NCI-H1417 treated with DMSO at 0.1 percent for 48 hours (cell line): ENCODE results near the gene SLC23A3.
A peak's percentile ranks its signal among the peaks of the same experiment; 100 is the strongest.
"Not testable (repeated sequence)": the region's sequence is repeated elsewhere in the genome, so short reads cannot be mapped to it uniquely, and the experiment has no call there.

Source experiments
- DNase-seq: peaks from one replicate; lab custom pipeline; 2025; lab: John Stamatoyannopoulos, UW

Gene SLC23A3

GRCh38 chr2:219205165-219205538, 35.3 kb upstream of the SLC23A3 start:
- DNase-seq: no peak

- no peak for DNase-seq
Measured at GRCh38 chr2:219204425-219205164, 34.8 kb upstream of the SLC23A3 start.

- DNase-seq: not testable (repeated sequence)
Measured at GRCh38 chr2:219201331-219201730, 31.5 kb upstream of the SLC23A3 start.

- DNase-seq: not testable (repeated sequence)
Measured at GRCh38 chr2:219200502-219201326, 30.9 kb upstream of the SLC23A3 start.

- no peak for DNase-seq
Measured at GRCh38 chr2:219199470-219200211, 29.8 kb upstream of the SLC23A3 start.

GRCh38 chr2:219198974-219199373, 29.1 kb upstream of the SLC23A3 start:
- DNase-seq: no peak

- no peak for DNase-seq
Measured at GRCh38 chr2:219197388-219197787, 27.6 kb upstream of the SLC23A3 start.

- no peak for DNase-seq
Measured at GRCh38 chr2:219186754-219187456, 17.1 kb upstream of the SLC23A3 start.

GRCh38 chr2:219184121-219184520, 14.3 kb upstream of the SLC23A3 start:
- DNase-seq: no peak

GRCh38 chr2:219183151-219183772, 13.4 kb upstream of the SLC23A3 start:
- no peak for DNase-seq

GRCh38 chr2:219182331-219183150, 12.7 kb upstream of the SLC23A3 start:
- no peak for DNase-seq

- DNase-seq: no peak
Measured at GRCh38 chr2:219181531-219181930, 11.7 kb upstream of the SLC23A3 start.

- DNase-seq: no peak
Measured at GRCh38 chr2:219180961-219181360, 11.1 kb upstream of the SLC23A3 start.

GRCh38 chr2:219179601-219180465, 10.0 kb upstream of the SLC23A3 start:
- no peak for DNase-seq

GRCh38 chr2:219178377-219179175, 8.7 kb upstream of the SLC23A3 start:
- DNase-seq: no peak

- peak; percentile 62 for DNase-seq
Measured at GRCh38 chr2:219177552-219178376, 7.9 kb upstream of the SLC23A3 start, which contains the start of gene RETREG2. Gene RETREG2, plus strand, starts transcription at chr2:219178275. Its CDS starts 78 bp downstream, at chr2:219178353.

- DNase-seq: peak; percentile 67
Measured at GRCh38 chr2:219176818-219177551, 7.2 kb upstream of the SLC23A3 start, which contains the start of gene CNPPD1. Gene CNPPD1, minus strand, starts transcription at chr2:219176925. Its CDS starts 97 bp downstream, at chr2:219176828.
